Subcutaneous adipose tissue (tissue), 4 donors: Measurements from ENCODE around the gene TAS1R2. TPM values are rescaled to one million over a fixed set of nuclear protein-coding genes. Genes with fewer than 3 reads are reported as not detected.

Experiments
- CTCF ChIP-seq: fragments of 450-650 bp; IDR thresholded peaks from one replicate; pipeline ENCODE4 v1.5.1; 2016; ENCODE audit warnings: low read depth, mild to moderate bottlenecking, control low read depth, antibody characterized with exemption, moderate library complexity
- total RNA-seq, 4 donors: library from RNA; depleted of rRNA; stranded (reverse); fragments of >200 nt; gene quantifications; one replicate each; pipeline ENCODE4 v1.1.0, GENCODE V29; 2016

Gene TAS1R2
- total RNA-seq, 4 donors from 2014 or later, result not detected

- no peak for TF ChIP-seq CTCF
These were observed 41.9 kb upstream of the TAS1R2 start for GRCh38 chr1:18901147-18901951.

- no peak for TF ChIP-seq CTCF
These were observed 40.9 kb upstream of the TAS1R2 start for GRCh38 chr1:18900303-18900841.

- TF ChIP-seq CTCF, result no peak
These were observed 40.0 kb upstream of the TAS1R2 start for GRCh38 chr1:18899363-18900049.

- no peak for TF ChIP-seq CTCF
These were observed 39.1 kb upstream of the TAS1R2 start for GRCh38 chr1:18898567-18898966.

- no peak for TF ChIP-seq CTCF
These were observed 35.9 kb upstream of the TAS1R2 start for GRCh38 chr1:18895317-18895716.

GRCh38 chr1:18893120-18893519, 33.7 kb upstream of the TAS1R2 start:
- TF ChIP-seq CTCF, result no peak

- no peak for TF ChIP-seq CTCF
These were observed 31.9 kb upstream of the TAS1R2 start for GRCh38 chr1:18891426-18891780.
